Lung (tissue), 12 donors: Measurements from ENCODE around the gene MANSC1. TPM values are rescaled to one million over a fixed set of nuclear protein-coding genes. Genes with fewer than 3 reads are reported as not detected.

Source experiments
- ATAC-seq: fragments of 200-7000 bp; cut with Tn5 transposase; one replicate; pipeline ENCODE4 v1.9.1; 2020; ENCODE audit warnings: moderate number of reproducible peaks; ENCODE audit not compliant: insufficient read depth, low FRiP score
- DNase-seq, 3 donors: peaks; one replicate each; pipeline ENCODE4 v3.0.0-alpha.2; 2013 to 2017
- H3K27ac ChIP-seq, 2 donors: one replicate each; pipeline ENCODE4 v1.5.1; 2013; ENCODE audit warnings: mild to moderate bottlenecking in 2 of 2, moderate library complexity in 2 of 2, control low read depth in 1 of 2, inconsistent platforms in 1 of 2, low read depth in 1 of 2, low read length in 1 of 2
- H3K27me3 ChIP-seq, 3 donors: one replicate each; pipeline ENCODE4 v1.5.1; 2013; ENCODE audit warnings: low read length in 2 of 3; ENCODE audit not compliant: control insufficient read depth in 3 of 3, insufficient read depth in 3 of 3
- H3K36me3 ChIP-seq, 4 donors: one replicate each; pipeline ENCODE4 v1.5.1; 2013; ENCODE audit warnings: low read length in 4 of 4, mild to moderate bottlenecking in 1 of 4, moderate library complexity in 1 of 4; ENCODE audit not compliant: control insufficient read depth in 4 of 4, insufficient read depth in 4 of 4
- H3K4me1 ChIP-seq, 5 donors: one replicate each; pipeline ENCODE4 v1.5.1; 2013; ENCODE audit warnings: low read length in 5 of 5, mild to moderate bottlenecking in 2 of 5, moderate library complexity in 1 of 5; ENCODE audit not compliant: control insufficient read depth in 5 of 5, insufficient read depth in 5 of 5
- H3K4me3 ChIP-seq: one replicate; pipeline ENCODE4 v1.5.1; 2013; ENCODE audit warnings: mild to moderate bottlenecking, control low read depth, moderate library complexity
- H3K9ac ChIP-seq, 2 donors: one replicate each; pipeline ENCODE4 v1.5.1; 2013; ENCODE audit warnings: low read length in 2 of 2, control low read depth in 1 of 2; ENCODE audit not compliant: insufficient read depth in 1 of 2
- H3K9me3 ChIP-seq, 4 donors: one replicate each; pipeline ENCODE4 v1.5.1; 2013; ENCODE audit warnings: low read length in 3 of 4, mild to moderate bottlenecking in 1 of 4, moderate library complexity in 1 of 4; ENCODE audit not compliant: control insufficient read depth in 4 of 4, insufficient read depth in 3 of 4
- CTCF ChIP-seq: IDR thresholded peaks from 2 replicates; pipeline ENCODE4 v1.5.1; 2012; ENCODE audit warnings: mild to moderate bottlenecking; ENCODE audit errors: control extremely low read depth, extremely low read depth
- WGBS, 2 donors: extraction: QIAGEN DNeasy Blood & Tissue Kit; methylation state at CpG; one replicate each; pipeline ENCODE4 v1.1.7; 2013; 5-methylcytosine and 5-hydroxymethylcytosine counted together
- polyA plus RNA-seq, 2 donors: library from polyadenylated mRNA; stranded (reverse); fragments of 200-250 nt; gene quantifications; one replicate each; pipeline ENCODE4 v1.2.1, GENCODE V29; 2013
- total RNA-seq, 2 donors: library from RNA; depleted of rRNA in 1 of 2; stranded (reverse); fragments of >200 nt in 1 of 2; gene quantifications; one replicate each; pipeline ENCODE4 v1.2.1, GENCODE V29; 2014 to 2021
- donor health status: control.
- donor health status: control.
- donor health status: Bipolar disorder and iron deficiency.
- donor health status: healthy.
- donor health status: DM: yes; HTN: yes; CAD: no.

The MANSC1 gene
- total and polyA plus RNA-seq, 4 donors: 8.0 to 26.7 (median 15.3) TPM

- ATAC-seq: peak; percentile 58
- no peak overlapping the region for H3K27ac ChIP-seq
- no peaks in the 10 kb centered on the region for H3K9me3 ChIP-seq
- H3K4me3 ChIP-seq: no peak overlapping the region
- no peak for TF ChIP-seq CTCF
- H3K4me1 ChIP-seq: peaks cover 0 to 5% (median 0%) of the 10 kb centered on the region in 5 donors
- no peak overlapping the region for H3K9ac ChIP-seq
- no peaks in the 10 kb centered on the region for H3K27me3 ChIP-seq
- 55 to 80% methylated on average over 7 of the region's 7 CpGs for WGBS, 2 donors
- no peaks in the 10 kb centered on the region for H3K36me3 ChIP-seq
- peak in 1 of 3 donors; percentile 24 for DNase-seq
These were observed 67.1 kb downstream of the MANSC1 start for GRCh38 chr12:12282761-12283425.

- DNase-seq (no peak), ATAC-seq (no peak)
- TF ChIP-seq CTCF: no peak
- no peak overlapping the region for H3K4me3 ChIP-seq
- H3K9ac ChIP-seq: no peak overlapping the region
- H3K4me1 ChIP-seq: peaks cover 0 to 5% (median 0%) of the 10 kb centered on the region in 5 donors
- WGBS, 2 donors: 81 to 87% methylated on average over 3 of the region's 3 CpGs
- H3K36me3 ChIP-seq: no peaks in the 10 kb centered on the region
- no peak overlapping the region for H3K27ac ChIP-seq
- peaks cover 0 to 2% (median 0%) of the 10 kb centered on the region in 4 donors for H3K9me3 ChIP-seq
- H3K27me3 ChIP-seq: no peaks in the 10 kb centered on the region
These were observed 67.8 kb downstream of the MANSC1 start for GRCh38 chr12:12282202-12282601.

GRCh38 chr12:12281134-12281533 lies 68.9 kb downstream of the MANSC1 start:
- 95 to 100% methylated on average over 1 of the region's 1 CpG for WGBS, 2 donors
- no peak for ATAC-seq

More at GRCh38 chr12:12281134-12281533, 68.9 kb downstream of the MANSC1 start:
- H3K27ac ChIP-seq: no peak overlapping the region
- H3K36me3 ChIP-seq: no peaks in the 10 kb centered on the region
- no peak overlapping the region for H3K4me3 ChIP-seq
- H3K9ac ChIP-seq: no peak overlapping the region
- peaks cover 0 to 4% (median 2%) of the 10 kb centered on the region in 4 donors for H3K9me3 ChIP-seq
- H3K4me1 ChIP-seq: peaks cover 0 to 5% (median 0%) of the 10 kb centered on the region in 5 donors
- no peak for TF ChIP-seq CTCF
- H3K27me3 ChIP-seq: no peaks in the 10 kb centered on the region
- DNase-seq: no peak
